Measurements from ENCODE around the gene SRP54.
"Not testable (repeated sequence)": the region's sequence is repeated elsewhere in the genome, so short reads cannot be mapped to it uniquely, and the experiment has no call there.

Gene SRP54

GRCh38 chr14:34983148-34983760, 462 bp downstream of the SRP54 start:
- no peak for DNase-seq (ENCODE audit: low read depth in 1 of 2, low spot score in 1 of 2)

- DNase-seq (ENCODE audit: low read depth in 1 of 2, low spot score in 1 of 2), result no peak
Measured at GRCh38 chr14:34983786-34984185, 994 bp downstream of the SRP54 start.

- DNase-seq (ENCODE audit: low read depth in 1 of 2, low spot score in 1 of 2), result no peak
Measured at GRCh38 chr14:34985740-34986139, 2.9 kb downstream of the SRP54 start.

GRCh38 chr14:34987180-34987579, 4.4 kb downstream of the SRP54 start:
- DNase-seq (ENCODE audit: low read depth in 1 of 2, low spot score in 1 of 2), result no peak

- DNase-seq (ENCODE audit: low read depth in 1 of 2, low spot score in 1 of 2), result no peak
Measured at GRCh38 chr14:34989762-34990161, 7.0 kb downstream of the SRP54 start.

GRCh38 chr14:34993426-34993825, 10.6 kb downstream of the SRP54 start:
- no peak for DNase-seq (ENCODE audit: low read depth in 1 of 2, low spot score in 1 of 2)

- no peak for DNase-seq (ENCODE audit: low read depth in 1 of 2, low spot score in 1 of 2)
Measured at GRCh38 chr14:34994668-34995067, 11.9 kb downstream of the SRP54 start.

- DNase-seq (ENCODE audit: low read depth in 1 of 2, low spot score in 1 of 2), result no peak
Measured at GRCh38 chr14:34997762-34998161, 15.0 kb downstream of the SRP54 start.

- DNase-seq (ENCODE audit: low read depth in 1 of 2, low spot score in 1 of 2), result no peak
Measured at GRCh38 chr14:34999500-34999899, 16.7 kb downstream of the SRP54 start.

- DNase-seq (ENCODE audit: low read depth in 1 of 2, low spot score in 1 of 2), result no peak
Measured at GRCh38 chr14:35001621-35002020, 18.8 kb downstream of the SRP54 start.

GRCh38 chr14:35004839-35005238, 22.0 kb downstream of the SRP54 start:
- DNase-seq (ENCODE audit: low read depth in 1 of 2, low spot score in 1 of 2), result no peak

- DNase-seq (ENCODE audit: low read depth in 1 of 2, low spot score in 1 of 2), result no peak
Measured at GRCh38 chr14:35016568-35016967, 33.8 kb downstream of the SRP54 start.

- no peak for DNase-seq (ENCODE audit: low read depth in 1 of 2, low spot score in 1 of 2)
Measured at GRCh38 chr14:35020713-35021112, 37.9 kb downstream of the SRP54 start.

GRCh38 chr14:35028435-35028834, 45.6 kb downstream of the SRP54 start:
- DNase-seq (ENCODE audit: low read depth in 1 of 2, low spot score in 1 of 2), result no peak

GRCh38 chr14:35032562-35032961, 49.8 kb downstream of the SRP54 start:
- DNase-seq (ENCODE audit: low read depth in 1 of 2, low spot score in 1 of 2), result no peak

GRCh38 chr14:35034440-35034833, 51.6 kb downstream of the SRP54 start:
- DNase-seq (ENCODE audit: low read depth in 1 of 2, low spot score in 1 of 2), result no peak

GRCh38 chr14:35034944-35035554, 52.3 kb downstream of the SRP54 start:
- DNase-seq (ENCODE audit: low read depth in 1 of 2, low spot score in 1 of 2), result not testable (repeated sequence)

- DNase-seq (ENCODE audit: low read depth in 1 of 2, low spot score in 1 of 2), result not testable (repeated sequence)
Measured at GRCh38 chr14:35038312-35038711, 55.5 kb downstream of the SRP54 start.

- DNase-seq (ENCODE audit: low read depth in 1 of 2, low spot score in 1 of 2), result no peak
Measured at GRCh38 chr14:35042632-35043031, 59.8 kb downstream of the SRP54 start.

- DNase-seq (ENCODE audit: low read depth in 1 of 2, low spot score in 1 of 2), result no peak
Measured at GRCh38 chr14:35043046-35043445, 60.3 kb downstream of the SRP54 start.

- DNase-seq (ENCODE audit: low read depth in 1 of 2, low spot score in 1 of 2), result no peak
Measured at GRCh38 chr14:35044939-35045797, 62.4 kb downstream of the SRP54 start.

- DNase-seq (ENCODE audit: low read depth in 1 of 2, low spot score in 1 of 2), result no peak
Measured at GRCh38 chr14:35045798-35046047, 62.9 kb downstream of the SRP54 start.

Data from stimulated activated CD4-positive, alpha-beta T cell treated with anti-CD3 and anti-CD28 coated beads, Interleukin-15, amount 100 ng/mL, for 1 hour (primary cell).